ENCODE results near the gene GPT2. TPM values are rescaled to one million over a fixed set of nuclear protein-coding genes. Genes with fewer than 3 reads are reported as not detected.

GPT2 gene
- total RNA-seq, 2 donors from 2014 or later, result 49.8 to 64.6 TPM

DNA sequence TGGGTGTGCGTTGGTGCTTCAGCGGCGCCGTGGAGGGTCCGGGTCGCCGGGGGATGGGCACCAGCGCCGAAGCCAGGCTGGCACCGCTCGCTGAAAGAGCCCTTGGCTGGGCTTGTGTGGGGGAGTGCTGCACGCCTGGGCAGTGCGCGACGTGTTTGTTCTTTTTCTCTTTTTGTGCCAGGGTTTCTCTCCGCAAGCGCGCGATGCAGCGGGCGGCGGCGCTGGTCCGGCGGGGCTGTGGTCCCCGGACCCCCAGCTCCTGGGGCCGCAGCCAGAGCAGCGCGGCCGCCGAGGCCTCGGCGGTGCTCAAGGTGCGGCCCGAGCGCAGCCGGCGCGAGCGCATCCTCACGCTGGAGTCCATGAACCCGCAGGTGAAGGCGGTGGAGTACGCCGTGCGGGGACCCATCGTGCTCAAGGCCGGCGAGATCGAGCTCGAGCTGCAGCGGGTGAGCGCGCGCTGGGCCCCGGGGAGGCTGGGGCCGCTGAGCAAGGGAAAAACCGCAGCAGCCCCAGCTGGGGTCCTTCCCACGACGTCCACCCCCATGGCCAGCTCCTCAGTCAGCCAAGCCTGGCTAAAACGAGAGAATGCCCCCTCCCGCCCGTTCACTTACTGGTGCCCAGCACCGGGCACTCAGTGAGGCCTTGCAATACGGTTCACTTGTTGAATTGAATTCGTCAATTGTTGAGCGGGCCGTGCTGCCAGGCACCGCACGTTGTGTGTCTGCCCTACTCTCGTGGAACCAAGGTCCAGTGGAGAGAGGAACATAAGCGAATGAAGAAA lies 541 bp downstream of the GPT2 start:
- Histone ChIP-seq H3K4me1 (replicated peaks) (peaks cover 4% of the 10 kb centered on the region), H3K36me3 (no peaks in the 10 kb centered on the region), H3K27ac (peak overlapping the region; percentile 85 to 90), H3K4me3 (peak overlapping the region; percentile 78 to 84), H3K27me3 (replicated peaks; ENCODE audit: insufficient read depth) (no peaks in the 10 kb centered on the region), H3K9me3 (no peaks in the 10 kb centered on the region)
- no peak for DNase-seq (ENCODE audit: low spot score)
- 3% methylated on average over 59 of the region's 72 CpGs for WGBS
- intact Hi-C loops (cut with DNase I), result no loop called here
- no peak for TF ChIP-seq POLR2A (IDR thresholded peaks at IDR 0.05)

DNA sequence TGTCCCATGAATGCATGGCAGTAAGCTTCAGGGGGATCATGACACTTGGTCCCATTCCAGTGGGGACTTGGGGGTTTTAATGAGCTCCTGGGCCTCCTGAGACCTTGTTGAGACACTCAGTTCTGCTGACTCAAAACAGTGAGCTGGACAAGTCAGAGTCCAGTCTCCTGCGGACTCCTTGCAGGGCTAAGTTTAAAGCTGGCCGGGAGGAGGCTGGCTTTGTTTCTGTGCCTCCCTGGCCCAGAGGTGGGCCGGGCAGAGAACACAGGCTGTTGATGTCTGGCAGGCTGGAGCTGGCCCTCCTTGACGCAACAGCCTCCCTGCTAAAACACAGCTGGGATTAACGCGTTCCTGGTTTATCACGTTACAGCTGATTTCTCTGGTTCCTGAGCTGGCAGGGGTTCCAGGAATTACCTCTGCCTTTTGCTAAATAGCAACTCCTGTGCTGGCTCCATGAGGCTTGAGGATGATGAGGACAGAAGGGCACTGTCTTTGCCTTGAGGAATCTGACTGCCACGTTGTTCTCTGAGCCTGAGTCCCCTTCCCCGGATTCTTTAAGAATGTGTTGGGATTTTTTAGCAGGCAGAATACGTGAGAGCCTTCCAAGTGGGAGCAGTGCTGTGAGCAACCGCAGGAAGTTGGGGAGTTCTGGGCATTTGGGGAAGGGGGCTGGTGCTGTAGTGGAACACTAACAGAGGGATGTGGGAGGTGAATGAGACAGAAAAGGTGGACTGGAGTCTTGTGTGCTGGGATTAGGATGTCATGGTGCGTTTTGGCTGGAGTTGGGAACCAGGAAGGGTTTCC lies 2.0 kb downstream of the GPT2 start:
- H3K4me3 ChIP-seq, result peak overlapping the region; percentile 78 to 84
- intact Hi-C loops (cut with DNase I), result no loop called here
- peak; percentile 79 for DNase-seq (ENCODE audit: low spot score)
- H3K9me3 ChIP-seq, result no peaks in the 10 kb centered on the region
- TF ChIP-seq POLR2A (IDR thresholded peaks at IDR 0.05) (peak; percentile 24), POLR2AphosphoS5 (IDR thresholded peaks at IDR 0.05) (peak; percentile 84)
- TF ChIP-seq, protein P1, sequence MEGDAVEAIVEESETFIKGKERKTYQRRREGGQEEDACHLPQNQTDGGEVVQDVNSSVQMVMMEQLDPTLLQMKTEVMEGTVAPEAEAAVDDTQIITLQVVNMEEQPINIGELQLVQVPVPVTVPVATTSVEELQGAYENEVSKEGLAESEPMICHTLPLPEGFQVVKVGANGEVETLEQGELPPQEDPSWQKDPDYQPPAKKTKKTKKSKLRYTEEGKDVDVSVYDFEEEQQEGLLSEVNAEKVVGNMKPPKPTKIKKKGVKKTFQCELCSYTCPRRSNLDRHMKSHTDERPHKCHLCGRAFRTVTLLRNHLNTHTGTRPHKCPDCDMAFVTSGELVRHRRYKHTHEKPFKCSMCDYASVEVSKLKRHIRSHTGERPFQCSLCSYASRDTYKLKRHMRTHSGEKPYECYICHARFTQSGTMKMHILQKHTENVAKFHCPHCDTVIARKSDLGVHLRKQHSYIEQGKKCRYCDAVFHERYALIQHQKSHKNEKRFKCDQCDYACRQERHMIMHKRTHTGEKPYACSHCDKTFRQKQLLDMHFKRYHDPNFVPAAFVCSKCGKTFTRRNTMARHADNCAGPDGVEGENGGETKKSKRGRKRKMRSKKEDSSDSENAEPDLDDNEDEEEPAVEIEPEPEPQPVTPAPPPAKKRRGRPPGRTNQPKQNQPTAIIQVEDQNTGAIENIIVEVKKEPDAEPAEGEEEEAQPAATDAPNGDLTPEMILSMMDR (IDR thresholded peaks at IDR 0.05), result no peak
- H3K27ac ChIP-seq, result peak overlapping the region; percentile 85 to 90
- 40% methylated on average over 12 of the region's 12 CpGs for WGBS
- no peaks in the 10 kb centered on the region for H3K27me3 ChIP-seq (replicated peaks; ENCODE audit: insufficient read depth)
- no peaks in the 10 kb centered on the region for H3K36me3 ChIP-seq
- H3K4me1 ChIP-seq (replicated peaks), result peaks cover 4% of the 10 kb centered on the region

DNA sequence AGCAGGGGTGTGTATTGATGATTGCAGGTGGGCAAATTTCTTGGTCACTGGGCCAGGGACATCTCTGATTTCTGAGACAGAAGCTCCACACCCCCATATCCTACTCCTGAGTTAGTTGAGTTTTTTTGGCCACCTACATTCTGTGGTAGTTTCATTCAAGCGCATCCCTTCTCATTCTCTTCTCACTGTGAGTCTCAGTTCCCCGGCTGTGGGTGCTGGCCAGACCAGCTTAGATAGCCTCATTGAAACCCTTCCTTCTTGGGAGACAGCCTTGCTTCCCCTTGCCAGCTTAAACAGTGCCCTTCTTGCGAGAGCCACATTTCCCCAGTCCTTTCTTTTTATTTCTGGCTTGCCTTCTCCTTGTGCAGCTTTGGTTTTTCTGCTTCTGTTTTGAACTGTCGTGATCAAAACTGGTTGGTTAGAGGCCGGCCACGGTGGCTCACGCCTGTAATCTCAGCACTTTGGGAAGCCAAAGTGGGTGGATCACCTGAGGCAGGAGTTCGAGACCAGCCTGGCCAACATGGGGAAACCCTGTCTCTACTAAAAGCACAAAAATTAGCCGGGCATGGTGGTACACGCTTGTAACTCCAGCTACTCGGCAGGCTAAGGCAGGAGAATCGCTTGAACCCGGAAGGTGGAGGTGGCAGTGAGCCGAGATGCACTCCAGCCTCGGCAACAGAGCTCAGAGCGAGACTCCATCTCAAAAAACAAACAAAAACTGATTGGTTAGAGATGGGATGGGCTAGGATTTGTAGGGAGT lies 2.8 kb downstream of the GPT2 start:
- 66% methylated on average over 16 of the region's 16 CpGs for WGBS
- peak overlapping the region in 1 of 2 donors; percentile 78 for H3K4me3 ChIP-seq
- intact Hi-C loops (cut with DNase I), result no loop called here
- peaks cover 4% of the 10 kb centered on the region for H3K4me1 ChIP-seq (replicated peaks)
- H3K27me3 ChIP-seq (replicated peaks; ENCODE audit: insufficient read depth), result no peaks in the 10 kb centered on the region
- H3K27ac ChIP-seq, result peak overlapping the region; percentile 85 to 90
- no peaks in the 10 kb centered on the region for H3K36me3 ChIP-seq
- TF ChIP-seq POLR2A (IDR thresholded peaks at IDR 0.05) (no peak), POLR2AphosphoS5 (IDR thresholded peaks at IDR 0.05) (no peak)
- TF ChIP-seq, protein P1 (IDR thresholded peaks at IDR 0.05), result no peak
- DNase-seq (ENCODE audit: low spot score), result no peak
- H3K9me3 ChIP-seq, result no peaks in the 10 kb centered on the region

DNA sequence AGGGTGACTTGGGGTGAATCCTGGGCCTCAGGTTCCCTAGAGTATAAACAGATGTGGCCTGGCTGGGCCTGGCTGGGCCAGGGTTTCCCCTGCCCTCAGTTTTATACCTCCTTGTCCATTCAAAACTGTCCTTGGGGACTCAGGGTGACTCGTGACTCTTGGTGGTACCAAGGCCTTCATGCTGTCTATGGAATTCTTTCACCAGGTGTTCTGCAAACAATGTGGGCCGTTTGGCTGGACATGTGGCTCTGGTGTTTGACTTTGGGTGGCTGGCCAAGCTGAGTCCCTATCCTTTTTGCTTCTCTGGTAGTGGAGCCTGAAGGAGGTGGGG lies 3.3 kb downstream of the GPT2 start:
- no peak for DNase-seq (ENCODE audit: low spot score)

More for the DNA sequence above, 3.3 kb downstream of the GPT2 start:
- H3K4me3 ChIP-seq, result no peak overlapping the region
- 46% methylated on average over 2 of the region's 2 CpGs for WGBS
- intact Hi-C loops (cut with DNase I), result no loop called here
- no peaks in the 10 kb centered on the region for H3K27me3 ChIP-seq (replicated peaks; ENCODE audit: insufficient read depth)
- no peaks in the 10 kb centered on the region for H3K9me3 ChIP-seq
- peak overlapping the region; percentile 85 to 90 for H3K27ac ChIP-seq
- no peaks in the 10 kb centered on the region for H3K4me1 ChIP-seq (replicated peaks)
- TF ChIP-seq POLR2AphosphoS5 (IDR thresholded peaks at IDR 0.05), result no peak
- TF ChIP-seq, protein P1 (IDR thresholded peaks at IDR 0.05), result no peak
- TF ChIP-seq POLR2A (IDR thresholded peaks at IDR 0.05), result no peak
- no peaks in the 10 kb centered on the region for H3K36me3 ChIP-seq
